Left hindlimb (tissue), 1 donor: Measurements from ENCODE around the gene SAG.
"Not testable (repeated sequence)": the region's sequence is repeated elsewhere in the genome, so short reads cannot be mapped to it uniquely, and the experiment has no call there.

Source experiments
- DNase-seq: peaks from one replicate; pipeline ENCODE4 v3.0.0-alpha.2; 2018

SAG gene

DNA sequence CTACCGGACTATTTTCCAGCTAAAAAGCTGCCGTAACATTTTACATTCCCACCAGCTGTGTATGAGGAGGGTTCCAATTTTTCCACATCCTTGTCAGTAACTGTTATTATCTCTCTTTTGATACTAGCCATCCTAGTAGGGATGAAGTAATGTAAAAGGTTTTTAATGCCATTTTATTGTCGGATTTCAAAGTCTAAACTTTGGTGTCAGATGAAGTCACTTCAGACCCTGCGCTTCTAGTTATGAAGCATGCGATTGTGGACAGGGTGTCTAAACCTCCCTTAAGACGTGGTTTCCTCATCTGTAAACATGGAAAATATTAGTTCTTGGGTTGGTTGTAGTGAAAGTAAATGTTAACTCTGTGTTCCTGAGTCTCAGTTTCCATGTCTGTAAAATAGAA is 51.3 kb downstream of the SAG start:
- no peak for DNase-seq

DNA sequence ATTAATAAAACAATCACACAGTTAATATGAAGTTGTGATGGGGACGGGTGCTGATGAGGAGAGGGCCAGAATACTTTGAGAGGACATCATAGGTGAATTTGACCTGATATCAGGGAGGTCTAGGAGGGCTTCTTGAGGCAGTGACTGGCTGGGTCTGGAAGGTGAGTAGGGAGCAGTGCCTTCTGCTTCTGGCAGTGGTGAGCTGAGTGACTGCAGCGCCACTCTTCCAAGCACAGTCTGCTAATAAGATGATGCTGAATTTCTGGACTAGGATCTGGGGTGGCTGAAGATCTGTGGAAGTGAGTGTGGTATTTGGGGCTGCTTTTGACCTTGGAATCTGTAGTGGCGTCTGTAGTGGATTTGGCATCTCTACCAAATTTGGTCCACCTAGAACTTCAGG is 52.2 kb downstream of the SAG start:
- DNase-seq = no peak

DNA sequence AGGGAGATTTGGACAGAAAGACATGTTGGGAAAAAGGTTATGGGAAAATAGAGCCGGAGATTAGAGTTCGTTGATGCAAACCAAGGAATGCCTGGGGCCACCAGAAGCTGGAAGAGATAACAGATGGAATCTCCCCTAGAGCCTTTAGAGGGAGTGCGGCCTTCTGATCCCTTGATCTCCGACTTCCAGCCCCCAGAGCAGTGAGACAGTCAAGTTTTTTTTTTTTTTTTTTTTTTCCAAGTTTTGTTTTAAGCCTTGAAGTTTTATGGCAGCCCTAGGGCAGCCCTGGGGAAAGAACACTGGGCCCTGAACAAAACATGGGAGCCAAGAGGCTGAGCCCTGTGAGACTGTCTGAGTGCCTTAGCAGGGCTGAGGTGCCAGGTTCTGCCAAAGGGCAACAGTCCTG is 53.2 kb downstream of the SAG start:
- DNase-seq = no peak

GRCh38 chr2:233361297-233361696 is 53.7 kb downstream of the SAG start:
- DNase-seq = no peak

- DNase-seq = no peak
Measured at GRCh38 chr2:233362742-233363141, 55.1 kb downstream of the SAG start.

- no peak for DNase-seq
Measured at GRCh38 chr2:233363744-233364235, 56.2 kb downstream of the SAG start.

GRCh38 chr2:233365861-233366520 is 58.4 kb downstream of the SAG start:
- DNase-seq = no peak

- DNase-seq = no peak
Measured at GRCh38 chr2:233367586-233367985, 60.0 kb downstream of the SAG start.

GRCh38 chr2:233368756-233369155 is 61.1 kb downstream of the SAG start:
- DNase-seq = no peak

- no peak for DNase-seq
Measured at GRCh38 chr2:233369462-233369861, 61.8 kb downstream of the SAG start.

GRCh38 chr2:233369897-233370685 is 62.5 kb downstream of the SAG start:
- DNase-seq = no peak

GRCh38 chr2:233371641-233372040 is 64.0 kb downstream of the SAG start:
- no peak for DNase-seq

DNA sequence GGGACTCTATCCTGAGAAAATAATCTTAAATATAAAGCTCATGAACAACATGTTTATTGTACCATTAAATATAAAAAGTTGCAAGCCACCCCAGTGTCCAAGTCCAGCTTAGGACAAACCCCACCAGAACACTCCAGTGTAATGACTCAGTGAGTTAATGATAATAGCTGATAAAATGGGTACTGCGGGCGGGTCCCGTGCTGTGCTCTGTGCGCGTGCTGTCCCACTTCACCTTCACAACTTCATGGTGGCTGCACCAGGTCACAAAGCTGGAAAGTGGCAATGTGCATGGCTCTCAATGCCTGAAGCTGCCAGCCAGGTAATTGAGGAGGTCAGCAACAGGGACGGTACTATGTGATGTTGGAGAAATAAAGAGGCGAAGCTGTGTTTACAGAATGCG is 65.2 kb downstream of the SAG start:
- no peak for DNase-seq

GRCh38 chr2:233373316-233373715 is 65.7 kb downstream of the SAG start:
- no peak for DNase-seq

GRCh38 chr2:233374776-233375175 is 67.2 kb downstream of the SAG start:
- DNase-seq = not testable (repeated sequence)

- DNase-seq = no peak
Measured at GRCh38 chr2:233375490-233376314, 68.1 kb downstream of the SAG start.

DNA sequence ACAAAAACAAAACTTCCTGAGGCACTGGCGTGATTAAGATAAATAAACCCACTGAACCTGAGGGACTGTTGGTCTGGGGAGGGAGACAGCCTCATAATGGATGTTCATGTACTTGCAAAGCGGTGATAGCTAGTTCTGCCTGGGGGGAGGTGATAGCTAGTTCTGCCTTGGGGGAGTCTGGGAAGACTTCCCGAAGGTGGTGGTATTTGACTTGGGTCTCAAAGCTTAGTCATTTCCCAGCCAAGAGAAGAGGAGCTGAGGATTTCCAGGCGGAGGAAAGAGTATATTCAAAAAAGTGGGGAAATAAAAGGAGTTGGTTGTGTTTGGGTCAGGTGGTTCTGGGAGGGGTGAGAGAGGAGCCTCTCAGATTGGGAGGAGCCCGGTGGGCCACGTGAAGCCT is 71.4 kb downstream of the SAG start:
- no peak for DNase-seq

DNA sequence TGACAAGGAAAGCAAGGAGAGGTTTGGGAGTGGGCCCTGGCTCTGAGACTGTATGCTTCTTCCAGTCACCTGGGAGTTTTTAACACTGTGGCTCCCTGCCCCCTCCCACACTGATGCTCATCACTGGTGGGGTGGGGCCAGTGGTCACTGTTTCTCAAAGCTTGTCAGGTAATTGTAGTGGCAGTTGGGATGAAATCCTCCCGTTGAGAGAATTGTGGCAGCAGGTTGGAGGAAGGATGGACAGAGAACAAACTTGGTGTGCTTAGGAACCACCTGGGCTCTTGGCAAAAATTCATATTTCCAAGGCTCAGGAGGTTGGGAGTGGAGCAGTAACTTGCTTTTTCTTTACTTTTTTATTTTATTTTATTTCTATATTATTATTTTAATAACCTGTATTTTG is 71.8 kb downstream of the SAG start:
- DNase-seq = no peak

GRCh38 chr2:233380132-233380895 is 72.7 kb downstream of the SAG start:
- DNase-seq = no peak

DNA sequence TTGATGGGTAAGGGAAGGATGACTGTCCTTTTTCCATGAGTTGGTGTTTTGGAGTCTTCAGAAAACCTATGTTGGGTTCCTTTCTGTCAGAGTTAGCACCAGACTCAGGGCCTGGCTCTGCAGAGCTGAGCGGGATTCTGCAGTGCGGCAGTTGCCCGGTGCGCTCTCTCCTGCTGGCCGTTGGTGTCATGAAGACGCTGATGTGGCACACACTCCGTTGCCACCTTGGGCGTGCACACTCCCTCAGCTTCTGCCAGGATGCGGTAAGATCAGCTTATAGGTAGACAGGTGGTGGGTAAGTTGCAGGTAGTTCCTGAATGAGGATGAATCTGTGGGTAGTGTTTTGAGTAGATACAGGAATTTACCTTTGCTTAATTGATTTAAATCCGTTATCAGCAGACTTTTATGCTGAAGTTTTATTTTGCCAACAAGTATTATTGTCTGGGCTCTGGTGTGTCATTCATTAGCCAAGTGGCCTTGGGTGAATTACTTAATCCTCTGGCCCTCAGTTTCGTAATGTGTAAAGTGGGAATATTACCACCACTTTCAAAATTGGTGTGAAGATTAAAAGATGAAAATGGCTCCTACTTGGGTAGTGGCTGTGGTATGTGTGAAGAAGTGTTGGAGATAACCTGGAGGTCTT is 73.5 kb downstream of the SAG start:
- no peak for DNase-seq

DNA sequence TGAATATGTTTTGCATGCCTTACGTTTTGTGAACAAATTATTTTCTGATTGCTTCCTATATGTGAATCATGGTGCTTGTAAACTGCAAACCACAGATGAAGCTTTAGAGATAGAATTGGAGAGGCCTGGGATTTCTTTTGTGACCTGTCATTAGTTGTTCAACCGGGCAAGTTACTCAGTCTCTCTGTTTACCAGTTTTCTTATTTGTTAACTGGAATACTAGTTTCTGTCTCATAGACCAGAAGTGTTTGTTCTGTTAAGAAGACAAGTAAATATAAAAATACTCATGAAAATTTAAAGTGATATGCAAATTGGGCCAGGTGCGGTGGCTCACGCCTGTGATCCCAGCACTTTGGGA is 74.0 kb downstream of the SAG start:
- no peak for DNase-seq

DNA sequence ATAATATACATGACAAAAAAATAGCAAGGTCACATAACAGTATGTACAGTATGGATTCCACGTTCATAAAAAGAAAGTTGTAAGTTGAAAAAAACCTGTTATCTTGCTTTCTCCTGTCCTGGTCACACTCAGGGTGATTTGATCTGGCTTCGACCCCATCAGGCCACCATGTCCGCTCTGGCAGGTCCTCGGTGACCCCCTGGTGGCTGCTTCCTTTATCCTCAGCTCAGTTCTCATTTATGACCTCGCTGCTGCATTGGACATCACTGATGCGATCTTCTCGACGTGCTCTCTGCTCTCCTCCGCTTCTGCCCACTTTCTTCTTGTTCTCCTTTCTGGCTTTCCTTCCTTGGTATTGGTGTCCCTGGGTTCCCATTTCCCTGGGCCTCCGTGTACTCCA is 76.4 kb downstream of the SAG start:
- no peak for DNase-seq
